SU-DHL-6 (cell line): ENCODE data around the gene SHOX.

Experiments
- H2AFZ ChIP-seq: fragments of 200-600 bp; sonication (generic); 2 replicates; pipeline ENCODE4 v1.6.1; 2014; ENCODE audit warnings: low read depth, mild to moderate bottlenecking, moderate library complexity, mixed read lengths, antibody characterized with exemption, low read length; ENCODE audit not compliant: severe bottlenecking
- H3F3A ChIP-seq: fragments of 200-600 bp; shearing (Covaris generic); 2 replicates; pipeline ENCODE4 v1.6.0; 2016; ENCODE audit warnings: antibody characterized with exemption, mild to moderate bottlenecking; ENCODE audit not compliant: insufficient read depth
- H3K27ac ChIP-seq: fragments of 200-600 bp; sonication (generic); 2 replicates; pipeline ENCODE4 v1.5.1; 2016; ENCODE audit warnings: low read depth, mild to moderate bottlenecking, low read length, moderate library complexity, mixed read lengths
- H3K27me3 ChIP-seq: fragments of 200-600 bp; sonication (generic), shearing (Covaris generic); 2 replicates; pipeline ENCODE4 v1.6.0; 2014; ENCODE audit warnings: mild to moderate bottlenecking, low read length
- H3K36me3 ChIP-seq: fragments of 200-600 bp; sonication (generic); 2 replicates; pipeline ENCODE4 v1.6.1; 2014; ENCODE audit warnings: mild to moderate bottlenecking, low read length, mixed read lengths
- H3K4me2 ChIP-seq: fragments of 300-600, 200-600 bp; shearing (Covaris generic), sonication (generic); 2 replicates; pipeline ENCODE4 v1.6.0; 2014; ENCODE audit warnings: low read length, low read depth, mild to moderate bottlenecking; ENCODE audit not compliant: poor library complexity, severe bottlenecking
- H3K4me3 ChIP-seq: fragments of 200-600 bp; sonication (generic); 2 replicates; pipeline ENCODE4 v1.5.1; 2014; ENCODE audit warnings: antibody characterized with exemption, low read length, mild to moderate bottlenecking, mixed read lengths; ENCODE audit not compliant: insufficient read depth, poor library complexity, severe bottlenecking
- H3K79me2 ChIP-seq: fragments of 200-600 bp; sonication (generic); 2 replicates; pipeline ENCODE4 v1.6.1; 2014; ENCODE audit warnings: mild to moderate bottlenecking, low read length, moderate library complexity; ENCODE audit not compliant: insufficient read depth
- H3K9ac ChIP-seq: fragments of 200-600 bp; sonication (generic); 2 replicates; pipeline ENCODE4 v1.7.0; 2014; ENCODE audit warnings: mild to moderate bottlenecking, low read length
- H3K9me2 ChIP-seq: fragments of 200-600 bp; sonication (generic); replicated peaks from 2 replicates; pipeline ENCODE4 v1.6.1; 2014; ENCODE audit warnings: low read length; ENCODE audit not compliant: insufficient read depth
- H3K9me3 ChIP-seq: fragments of 200-600 bp; sonication (generic); 2 replicates; pipeline ENCODE4 v1.6.1; 2014; ENCODE audit warnings: low read length, mixed read lengths; ENCODE audit not compliant: insufficient read depth
- H4K20me1 ChIP-seq: fragments of 200-600 bp; sonication (generic); 2 replicates; pipeline ENCODE4 v1.6.1; 2014; ENCODE audit warnings: low read depth, mild to moderate bottlenecking, antibody characterized with exemption, low read length, moderate library complexity, mixed read lengths
- EZH2phosphoT487 ChIP-seq: fragments of 200-600 bp; sonication (generic), shearing (Covaris generic); conservative IDR thresholded peaks from 2 replicates; pipeline ENCODE4 v1.6.1; 2018; ENCODE audit warnings: mild to moderate bottlenecking, antibody characterized with exemption, low read length, moderate library complexity, mixed read lengths
- TF ChIP-seq, protein P1 (sequence below): fragments of 200-600 bp; sonication (generic); IDR thresholded peaks from one replicate; pipeline ENCODE4 v1.5.1; 2017; ENCODE audit warnings: antibody characterized with exemption, mild to moderate bottlenecking, low read length, moderate library complexity; ENCODE audit not compliant: insufficient read depth, poor library complexity, severe bottlenecking

SHOX gene

DNA sequence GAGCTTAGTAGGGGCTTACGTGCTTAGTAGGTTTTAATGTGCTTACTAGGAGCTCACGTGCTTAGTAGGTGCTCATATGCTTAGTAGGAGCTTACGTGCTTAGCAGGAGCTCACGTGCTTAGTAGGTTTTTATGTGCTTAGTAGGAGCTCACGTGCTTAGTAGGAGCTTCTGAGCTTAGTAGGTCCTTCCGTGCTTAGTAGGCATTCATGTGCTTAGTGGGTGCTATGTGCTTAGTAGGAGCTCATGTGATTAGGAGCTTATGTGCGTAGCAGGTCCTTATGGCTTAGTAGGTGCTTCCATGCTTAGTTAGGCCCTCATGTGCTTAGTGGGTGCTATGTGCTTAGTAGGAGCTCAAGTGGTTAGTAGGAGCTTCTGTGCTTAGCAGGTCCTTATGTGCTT, 59.4 kb downstream of the SHOX start:
- Histone ChIP-seq H3K36me3 (no peaks in the 10 kb centered on the region), H3K4me3 (no peak overlapping the region), H3K9me3 (no peaks in the 10 kb centered on the region), H3K4me2 (no peak overlapping the region), H2AFZ (no peak overlapping the region), H3K9me2 (no peaks in the 10 kb centered on the region), H3K27me3 (no peaks in the 10 kb centered on the region), H3K27ac (no peak overlapping the region), H3F3A (no peaks in the 10 kb centered on the region), H4K20me1 (no peaks in the 10 kb centered on the region), H3K9ac (no peak overlapping the region), H3K79me2 (no peaks in the 10 kb centered on the region)
- no peak for TF ChIP-seq EZH2phosphoT487

DNA sequence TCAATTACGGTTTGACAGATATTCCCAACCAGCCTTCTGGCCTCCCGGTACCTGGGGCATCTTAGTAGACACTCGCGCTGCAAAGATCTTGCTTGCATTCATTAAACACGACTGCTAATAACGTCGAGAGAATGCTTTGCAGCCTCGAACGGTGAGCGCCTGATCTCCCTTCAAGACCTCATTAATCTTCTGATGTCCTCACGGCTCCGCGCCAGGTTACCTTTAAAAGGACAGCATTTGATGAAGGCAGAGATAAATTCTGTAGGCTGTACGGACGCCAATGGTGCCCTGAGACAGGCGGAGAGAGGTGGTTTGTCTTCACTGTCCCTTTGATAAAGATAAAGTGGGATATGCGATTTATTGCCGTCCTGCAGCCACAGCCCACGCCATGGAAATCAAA, 64.2 kb downstream of the SHOX start:
- no peaks in the 10 kb centered on the region for H3K36me3 ChIP-seq
- no peaks in the 10 kb centered on the region for H4K20me1 ChIP-seq
- no peaks in the 10 kb centered on the region for H3K79me2 ChIP-seq
- no peaks in the 10 kb centered on the region for H3F3A ChIP-seq
- H3K4me3 ChIP-seq = no peak overlapping the region
- no peaks in the 10 kb centered on the region for H3K9me2 ChIP-seq
- H2AFZ ChIP-seq = no peak overlapping the region
- H3K9me3 ChIP-seq = no peaks in the 10 kb centered on the region
- TF ChIP-seq EZH2phosphoT487 = no peak
- TF ChIP-seq, protein P1, sequence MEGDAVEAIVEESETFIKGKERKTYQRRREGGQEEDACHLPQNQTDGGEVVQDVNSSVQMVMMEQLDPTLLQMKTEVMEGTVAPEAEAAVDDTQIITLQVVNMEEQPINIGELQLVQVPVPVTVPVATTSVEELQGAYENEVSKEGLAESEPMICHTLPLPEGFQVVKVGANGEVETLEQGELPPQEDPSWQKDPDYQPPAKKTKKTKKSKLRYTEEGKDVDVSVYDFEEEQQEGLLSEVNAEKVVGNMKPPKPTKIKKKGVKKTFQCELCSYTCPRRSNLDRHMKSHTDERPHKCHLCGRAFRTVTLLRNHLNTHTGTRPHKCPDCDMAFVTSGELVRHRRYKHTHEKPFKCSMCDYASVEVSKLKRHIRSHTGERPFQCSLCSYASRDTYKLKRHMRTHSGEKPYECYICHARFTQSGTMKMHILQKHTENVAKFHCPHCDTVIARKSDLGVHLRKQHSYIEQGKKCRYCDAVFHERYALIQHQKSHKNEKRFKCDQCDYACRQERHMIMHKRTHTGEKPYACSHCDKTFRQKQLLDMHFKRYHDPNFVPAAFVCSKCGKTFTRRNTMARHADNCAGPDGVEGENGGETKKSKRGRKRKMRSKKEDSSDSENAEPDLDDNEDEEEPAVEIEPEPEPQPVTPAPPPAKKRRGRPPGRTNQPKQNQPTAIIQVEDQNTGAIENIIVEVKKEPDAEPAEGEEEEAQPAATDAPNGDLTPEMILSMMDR = no peak
- no peaks in the 10 kb centered on the region for H3K27me3 ChIP-seq
- H3K27ac ChIP-seq = no peak overlapping the region
- no peak overlapping the region for H3K4me2 ChIP-seq
- H3K9ac ChIP-seq = no peak overlapping the region

DNA sequence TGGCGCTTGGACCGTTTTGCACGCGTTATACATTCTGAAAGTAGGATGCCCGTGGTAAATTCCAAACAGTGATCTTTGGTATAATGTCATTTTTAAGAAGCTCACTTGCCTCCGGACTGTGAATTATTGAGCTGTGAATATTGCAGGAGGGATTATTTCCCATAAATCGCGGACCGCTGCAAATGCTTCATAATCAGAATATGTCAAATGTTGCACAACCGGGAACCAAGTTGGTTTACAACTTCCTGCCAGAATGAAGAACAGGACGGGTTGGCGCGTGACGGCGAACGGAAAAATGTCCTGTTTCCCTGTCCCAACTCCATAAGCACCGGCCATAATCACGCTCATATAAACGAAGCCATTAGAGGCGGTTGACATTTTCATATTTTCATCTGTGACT, 67.6 kb downstream of the SHOX start:
- Histone ChIP-seq H3K79me2 (no peaks in the 10 kb centered on the region), H3K4me3 (no peak overlapping the region), H3K36me3 (no peaks in the 10 kb centered on the region), H2AFZ (no peak overlapping the region), H3K4me2 (no peak overlapping the region), H3K27me3 (no peaks in the 10 kb centered on the region), H4K20me1 (no peaks in the 10 kb centered on the region), H3K9me2 (no peaks in the 10 kb centered on the region), H3K9ac (no peak overlapping the region), H3K27ac (no peak overlapping the region), H3K9me3 (no peaks in the 10 kb centered on the region), H3F3A (no peaks in the 10 kb centered on the region)
- no peak for TF ChIP-seq EZH2phosphoT487
- TF ChIP-seq, protein P1 = no peak

DNA sequence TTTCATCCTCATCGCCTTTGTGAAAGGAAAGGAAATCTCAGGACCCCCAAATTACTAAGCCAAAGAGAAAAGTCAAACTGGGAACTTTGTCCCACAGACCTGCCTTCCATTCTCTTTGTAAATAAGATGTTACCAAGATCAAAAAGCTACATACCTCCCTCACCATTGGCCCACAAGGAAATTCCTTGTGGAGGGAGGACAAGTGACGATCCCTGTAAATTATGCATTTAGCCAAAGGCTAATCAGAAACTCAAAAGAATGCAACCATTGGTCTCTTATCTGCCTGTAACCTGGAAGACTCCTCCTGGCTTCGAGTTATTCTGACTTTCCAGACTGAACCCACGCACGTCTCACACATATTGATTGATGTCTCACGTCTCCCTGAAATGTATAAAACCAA, 70.3 kb downstream of the SHOX start:
- no peak overlapping the region for H3K4me3 ChIP-seq
- H3K9me2 ChIP-seq = no peaks in the 10 kb centered on the region
- no peaks in the 10 kb centered on the region for H3K79me2 ChIP-seq
- H4K20me1 ChIP-seq = no peaks in the 10 kb centered on the region
- no peaks in the 10 kb centered on the region for H3K27me3 ChIP-seq
- H3K9me3 ChIP-seq = no peaks in the 10 kb centered on the region
- TF ChIP-seq, protein P1 = no peak
- TF ChIP-seq EZH2phosphoT487 = no peak
- H3K9ac ChIP-seq = no peak overlapping the region
- no peak overlapping the region for H3K4me2 ChIP-seq
- H3K36me3 ChIP-seq = no peaks in the 10 kb centered on the region
- no peak overlapping the region for H3K27ac ChIP-seq
- no peaks in the 10 kb centered on the region for H3F3A ChIP-seq
- no peak overlapping the region for H2AFZ ChIP-seq
